Muscle layer of colon (tissue), 2 donors: ENCODE data around the gene TACR1.

ENCODE experiments used
- H3K27ac ChIP-seq: one replicate; pipeline ENCODE4 v1.7.0; 2013; ENCODE audit warnings: low read depth, mild to moderate bottlenecking, low read length, moderate library complexity
- H3K27me3 ChIP-seq, 2 donors: one replicate each; pipeline ENCODE4 v1.7.0; 2013; ENCODE audit warnings: low read length in 2 of 2, mild to moderate bottlenecking in 2 of 2; ENCODE audit not compliant: insufficient read depth in 2 of 2, control insufficient read depth in 1 of 2
- H3K36me3 ChIP-seq: one replicate; pipeline ENCODE4 v1.7.0; 2013; ENCODE audit warnings: mild to moderate bottlenecking, low read length; ENCODE audit not compliant: insufficient read depth
- H3K4me1 ChIP-seq: one replicate; pipeline ENCODE4 v1.7.0; 2013; ENCODE audit warnings: mild to moderate bottlenecking, low read length; ENCODE audit not compliant: insufficient read depth
- H3K4me3 ChIP-seq, 2 donors: one replicate each; pipeline ENCODE4 v1.7.0; 2013; ENCODE audit warnings: low read length in 2 of 2, low read depth in 1 of 2, mild to moderate bottlenecking in 1 of 2, moderate library complexity in 1 of 2
- H3K9ac ChIP-seq: one replicate; pipeline ENCODE4 v1.7.0; 2013; ENCODE audit warnings: low read length
- H3K9me3 ChIP-seq: one replicate; pipeline ENCODE4 v1.7.0; 2013; ENCODE audit warnings: mild to moderate bottlenecking, low read length
- donor health status: abdominal sarcoma.
- donor health status: Adenocarcinoma of cecum.

The TACR1 gene

GRCh38 chr2:75003276-75003675, 196.0 kb downstream of the TACR1 start:
- Histone ChIP-seq H3K27me3 (no peaks in the 10 kb centered on the region), H3K9ac (no peak overlapping the region), H3K27ac (no peak overlapping the region)

GRCh38 chr2:75002007-75002406, 197.3 kb downstream of the TACR1 start:
- H3K4me1 ChIP-seq, result no peaks in the 10 kb centered on the region
- H3K36me3 ChIP-seq, result no peaks in the 10 kb centered on the region
- no peaks in the 10 kb centered on the region for H3K27me3 ChIP-seq
- no peak overlapping the region for H3K4me3 ChIP-seq
- no peak overlapping the region for H3K9ac ChIP-seq
- H3K9me3 ChIP-seq, result no peaks in the 10 kb centered on the region
- no peak overlapping the region for H3K27ac ChIP-seq

More at GRCh38 chr2:75003276-75003675, 196.0 kb downstream of the TACR1 start:
- Histone ChIP-seq H3K36me3 (no peaks in the 10 kb centered on the region), H3K9me3 (no peaks in the 10 kb centered on the region), H3K4me3 (no peak overlapping the region), H3K4me1 (no peaks in the 10 kb centered on the region)

- Histone ChIP-seq H3K4me3 (no peak overlapping the region), H3K27ac (no peak overlapping the region)
Measured at GRCh38 chr2:74999468-74999867, 199.9 kb downstream of the TACR1 start.

More at GRCh38 chr2:74999468-74999867, 199.9 kb downstream of the TACR1 start:
- no peaks in the 10 kb centered on the region for H3K9me3 ChIP-seq
- no peaks in the 10 kb centered on the region for H3K4me1 ChIP-seq
- H3K36me3 ChIP-seq, result no peaks in the 10 kb centered on the region
- H3K27me3 ChIP-seq, result no peaks in the 10 kb centered on the region
- no peak overlapping the region for H3K9ac ChIP-seq
